ENCODE data around the gene ORM1. TPM values are rescaled to one million over a fixed set of nuclear protein-coding genes. Genes with fewer than 3 reads are reported as not detected.

The ORM1 gene
- total RNA-seq, 1 donor from 2014 or later = not detected

- TF ChIP-seq CTCF (IDR thresholded peaks at IDR 0.05; ENCODE audit: insufficient read depth, low read length, poor library complexity, severe bottlenecking) = no peak
- no peaks in the 10 kb centered on the region for H3K36me3 ChIP-seq (ENCODE audit: control insufficient read depth, insufficient read depth, low read length)
- H3K4me3 ChIP-seq (ENCODE audit: low read depth, low read length) = no peak overlapping the region
- DNase-seq (ENCODE audit: low read depth) = no peak
- H3K27me3 ChIP-seq (ENCODE audit: control insufficient read depth, insufficient read depth, low read length) = no peaks in the 10 kb centered on the region
These were observed 13.8 kb upstream of the ORM1 start for GRCh38 chr9:114309096-114309495.

GRCh38 chr9:114310471-114311450, 12.1 kb upstream of the ORM1 start:
- Histone ChIP-seq H3K36me3 (ENCODE audit: control insufficient read depth, insufficient read depth, low read length) (no peaks in the 10 kb centered on the region), H3K4me3 (ENCODE audit: low read depth, low read length) (no peak overlapping the region), H3K27me3 (ENCODE audit: control insufficient read depth, insufficient read depth, low read length) (no peaks in the 10 kb centered on the region)
- TF ChIP-seq CTCF (IDR thresholded peaks at IDR 0.05; ENCODE audit: insufficient read depth, low read length, poor library complexity, severe bottlenecking) = no peak
- DNase-seq (ENCODE audit: low read depth) = no peak

- no peak for TF ChIP-seq CTCF (IDR thresholded peaks at IDR 0.05; ENCODE audit: insufficient read depth, low read length, poor library complexity, severe bottlenecking)
- no peak for DNase-seq (ENCODE audit: low read depth)
- Histone ChIP-seq H3K4me3 (ENCODE audit: low read depth, low read length) (no peak overlapping the region), H3K36me3 (ENCODE audit: control insufficient read depth, insufficient read depth, low read length) (no peaks in the 10 kb centered on the region), H3K27me3 (ENCODE audit: control insufficient read depth, insufficient read depth, low read length) (no peaks in the 10 kb centered on the region)
These were observed 11.1 kb upstream of the ORM1 start for GRCh38 chr9:114311571-114312512.

GRCh38 chr9:114312513-114312875, 10.4 kb upstream of the ORM1 start:
- TF ChIP-seq CTCF (IDR thresholded peaks at IDR 0.05; ENCODE audit: insufficient read depth, low read length, poor library complexity, severe bottlenecking) = no peak
- H3K4me3 ChIP-seq (ENCODE audit: low read depth, low read length) = no peak overlapping the region
- DNase-seq (ENCODE audit: low read depth) = no peak
- no peaks in the 10 kb centered on the region for H3K36me3 ChIP-seq (ENCODE audit: control insufficient read depth, insufficient read depth, low read length)
- no peaks in the 10 kb centered on the region for H3K27me3 ChIP-seq (ENCODE audit: control insufficient read depth, insufficient read depth, low read length)

GRCh38 chr9:114313186-114313585, 9.7 kb upstream of the ORM1 start:
- no peak for DNase-seq (ENCODE audit: low read depth)
- no peaks in the 10 kb centered on the region for H3K27me3 ChIP-seq (ENCODE audit: control insufficient read depth, insufficient read depth, low read length)
- H3K36me3 ChIP-seq (ENCODE audit: control insufficient read depth, insufficient read depth, low read length) = no peaks in the 10 kb centered on the region
- TF ChIP-seq CTCF (IDR thresholded peaks at IDR 0.05; ENCODE audit: insufficient read depth, low read length, poor library complexity, severe bottlenecking) = no peak
- H3K4me3 ChIP-seq (ENCODE audit: low read depth, low read length) = no peak overlapping the region
